Ramos (cell line): ENCODE results near the gene B4GALT6.

Source experiments
- in situ Hi-C: fragments of 300-500 bp; cut with MboI; formaldehyde crosslinking; loops from one replicate; pipeline ENCODE4 v1.14.3; 2022; ENCODE audit warnings: low sequenced_read_pairs; ENCODE audit not compliant: unreplicated experiment

The B4GALT6 gene

DNA sequence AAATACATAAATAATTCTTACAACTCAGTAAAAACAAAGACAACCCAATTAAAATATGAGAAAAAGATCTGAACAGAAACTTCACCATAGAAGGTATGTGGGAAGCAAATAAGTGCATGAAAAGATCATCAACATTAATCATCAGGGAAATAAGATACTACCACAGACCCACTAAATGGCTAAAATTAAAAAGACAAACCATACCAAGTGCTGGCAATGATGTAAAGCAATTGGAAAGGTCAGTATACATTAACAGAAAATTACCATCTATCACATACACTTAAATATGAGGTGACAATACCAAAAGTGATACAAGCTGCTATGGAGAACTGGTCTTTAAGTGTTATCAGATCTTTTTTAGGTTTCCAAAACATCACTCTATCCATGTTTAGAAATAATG, 48.0 kb downstream of the B4GALT6 start:
- in situ Hi-C loops, result no loop called here

DNA sequence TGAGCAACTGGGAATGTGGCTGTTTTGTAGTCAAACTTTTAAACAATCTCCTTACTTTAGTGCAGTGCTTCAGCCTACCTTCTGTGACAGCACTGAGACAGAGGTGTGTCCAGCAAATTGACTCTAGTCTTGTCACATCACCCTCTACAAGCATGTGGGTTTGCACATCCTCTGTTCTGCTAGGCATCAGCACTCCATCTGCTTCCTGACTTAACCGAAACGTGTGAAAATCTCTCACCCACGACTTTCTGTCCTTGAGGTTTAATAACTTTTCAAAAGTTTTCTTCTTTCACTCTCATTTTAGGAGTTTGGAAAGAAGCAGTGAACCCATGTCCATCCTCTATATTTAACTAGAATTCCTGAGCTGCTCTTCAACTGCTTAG, 50.1 kb downstream of the B4GALT6 start:
- in situ Hi-C loops, result no loop called here

DNA sequence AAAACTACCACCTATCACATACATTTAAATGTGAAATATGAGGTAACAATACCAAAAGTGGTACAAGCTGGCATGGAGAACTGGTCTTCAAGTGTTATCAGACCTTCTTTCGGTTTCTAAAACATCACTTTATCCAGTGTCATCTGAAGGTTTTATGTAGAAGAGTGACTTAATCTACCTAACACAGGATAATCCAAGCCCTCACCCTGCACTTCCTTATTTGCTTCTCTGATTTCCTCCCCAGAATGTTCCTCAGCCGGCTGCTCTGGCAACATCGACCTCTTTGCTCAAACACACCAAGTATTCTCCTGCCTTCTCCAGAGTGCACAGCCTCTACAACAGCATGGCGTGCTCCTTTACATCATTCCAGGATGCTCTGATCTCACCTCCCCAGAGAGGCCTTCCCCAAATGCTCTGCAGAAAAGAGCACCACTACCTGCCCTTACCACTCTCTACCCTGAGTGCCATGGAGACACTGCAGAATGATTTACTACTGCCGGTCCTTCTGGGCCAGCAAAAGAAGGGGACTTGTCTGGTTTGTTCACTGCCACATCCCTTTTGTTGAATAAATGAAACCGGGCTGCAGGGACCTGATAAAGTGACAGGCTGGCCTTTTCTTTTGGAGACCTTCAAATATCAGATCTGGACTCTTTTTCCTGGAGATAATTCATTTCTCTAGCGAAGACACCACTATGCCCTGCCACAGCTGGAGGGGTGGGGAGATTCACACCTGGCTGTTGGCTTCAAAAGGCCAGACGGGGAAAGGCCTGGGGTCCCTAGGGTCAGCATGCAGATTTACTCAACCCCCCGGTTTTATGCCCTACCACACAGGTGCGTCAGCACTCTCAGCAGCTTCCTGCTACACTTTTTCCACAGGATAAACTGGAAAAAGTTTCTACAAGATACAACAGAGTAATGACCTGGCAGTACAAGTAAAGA, 50.7 kb downstream of the B4GALT6 start:
- in situ Hi-C loops, result no loop called here

DNA sequence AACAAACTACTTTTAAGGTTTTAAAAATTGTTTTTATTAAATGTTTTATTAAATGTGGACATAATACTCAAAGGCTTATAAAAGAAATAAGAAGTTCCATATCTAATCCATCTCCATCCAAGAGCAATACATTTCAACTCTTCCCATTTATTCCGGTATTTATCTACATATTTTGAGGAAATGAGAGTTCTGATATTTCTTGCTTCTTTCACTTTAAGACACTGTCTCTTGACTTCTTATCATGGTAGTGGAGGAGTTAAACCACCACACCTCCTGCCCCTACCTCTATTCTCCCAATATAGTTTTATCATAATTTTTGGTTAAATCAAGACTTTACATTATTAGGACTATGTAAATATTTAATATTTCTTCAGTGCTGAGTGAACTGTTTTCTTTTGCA, 52.0 kb downstream of the B4GALT6 start:
- in situ Hi-C loops, result no loop called here

DNA sequence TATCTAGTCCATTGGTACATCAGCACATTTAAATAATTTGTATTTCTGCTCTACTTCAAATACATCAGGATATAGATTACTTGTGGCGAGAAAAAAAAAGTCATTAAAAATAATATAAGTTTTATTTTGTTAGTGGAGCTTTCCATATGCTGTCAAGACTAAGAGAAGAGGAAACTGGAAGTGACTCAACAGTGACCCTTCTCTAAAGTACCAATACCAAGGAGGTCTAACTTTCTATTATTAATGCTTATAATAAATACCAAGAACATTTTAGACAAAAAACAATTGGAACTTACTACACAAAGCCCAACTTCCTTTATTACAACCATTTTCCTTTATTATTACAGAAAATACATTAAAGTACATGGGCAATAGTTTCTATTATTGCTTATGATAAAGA, 52.9 kb downstream of the B4GALT6 start:
- in situ Hi-C loops, result no loop called here

DNA sequence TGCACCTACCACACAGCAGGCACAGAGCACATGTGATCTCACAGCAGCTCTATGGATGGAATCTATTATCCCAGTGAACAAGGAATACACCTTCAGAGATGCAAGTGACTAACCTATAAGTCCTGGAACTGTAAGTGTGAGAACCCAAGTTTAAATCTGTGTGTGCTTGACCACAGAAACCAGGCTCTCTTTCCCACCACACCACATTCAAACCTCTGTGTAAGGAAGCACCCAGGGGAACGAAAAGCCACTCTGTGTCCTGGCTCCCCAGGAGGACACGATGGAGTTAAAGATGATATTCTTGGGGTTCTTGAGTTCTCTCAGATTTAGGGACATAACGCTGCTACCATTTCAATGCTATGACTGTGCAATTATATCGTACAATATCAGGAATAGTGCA, 53.8 kb downstream of the B4GALT6 start:
- in situ Hi-C loops, result no loop called here

DNA sequence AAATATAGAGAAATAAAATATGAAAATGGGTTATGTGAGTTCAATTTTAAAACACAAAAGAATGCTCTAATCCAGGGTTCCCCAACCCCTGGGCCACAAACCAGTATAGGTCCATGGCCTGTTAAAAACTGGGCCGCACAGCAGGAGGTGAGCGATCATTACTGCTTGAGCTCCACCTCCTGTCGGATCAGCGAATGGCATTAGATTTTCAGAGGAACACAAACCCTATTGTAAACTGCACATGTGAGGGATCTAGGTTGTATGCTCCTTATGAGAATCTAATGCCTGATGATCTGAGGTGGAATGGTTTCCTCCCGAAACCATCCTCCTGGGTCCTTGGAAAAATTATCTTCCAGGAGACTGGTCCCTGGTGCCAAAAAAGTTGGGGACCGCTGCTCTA, 58.0 kb downstream of the B4GALT6 start:
- in situ Hi-C loops, result no loop called here

DNA sequence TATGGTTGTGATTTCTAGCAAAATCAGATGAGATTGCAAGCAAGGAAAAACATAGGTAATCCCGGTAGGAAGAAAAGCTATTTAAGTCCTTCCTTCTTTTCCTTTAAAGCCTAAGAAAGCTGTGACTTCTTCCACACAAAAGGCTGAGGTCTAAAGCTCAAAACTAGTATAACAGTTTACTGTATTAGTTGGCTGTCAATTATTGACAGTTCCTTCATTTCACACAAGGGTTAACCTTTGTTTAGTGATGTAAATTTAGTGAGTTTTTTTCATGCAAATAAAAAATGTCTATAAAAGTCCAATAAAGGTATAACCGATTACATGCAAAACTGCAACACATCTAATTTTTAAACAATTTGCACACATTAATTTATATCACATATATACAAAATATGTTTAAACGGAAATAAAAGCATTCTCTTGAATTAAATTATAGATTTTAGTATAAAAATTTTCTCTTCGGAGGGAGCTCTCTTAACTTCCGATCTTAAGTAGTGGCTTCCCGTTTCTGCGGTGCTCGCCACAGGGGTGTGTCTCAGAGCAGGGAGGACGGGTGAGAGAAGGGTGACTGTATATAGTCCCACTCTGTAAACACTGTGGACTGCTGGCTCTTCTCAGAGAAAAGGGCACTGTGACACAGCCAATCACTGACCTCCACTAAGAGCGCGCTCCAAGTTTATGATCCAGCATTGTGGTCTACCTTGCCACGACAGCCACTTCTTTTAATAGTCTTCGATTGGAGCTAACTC, 59.3 kb downstream of the B4GALT6 start:
- in situ Hi-C loops, result no loop called here

DNA sequence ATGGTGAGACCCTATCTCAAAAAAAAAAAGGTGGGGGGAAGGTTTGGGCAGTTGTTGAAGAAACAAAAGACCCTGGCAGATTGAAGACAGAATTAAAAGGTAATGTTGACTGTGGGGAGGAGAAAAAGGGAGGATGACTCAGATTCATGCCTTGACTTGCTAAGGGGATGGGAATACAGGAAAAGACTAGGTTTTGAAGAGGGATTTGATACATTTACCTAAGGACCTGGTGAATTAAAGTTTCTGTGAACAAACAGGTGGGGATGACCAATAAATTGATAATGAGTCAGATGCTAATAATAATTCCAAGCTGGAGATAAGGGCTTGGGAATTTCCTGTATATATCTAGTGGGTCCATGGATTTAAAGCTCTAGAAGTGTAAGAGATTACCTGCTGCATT, 65.1 kb downstream of the B4GALT6 start:
- in situ Hi-C loops, result no loop called here

DNA sequence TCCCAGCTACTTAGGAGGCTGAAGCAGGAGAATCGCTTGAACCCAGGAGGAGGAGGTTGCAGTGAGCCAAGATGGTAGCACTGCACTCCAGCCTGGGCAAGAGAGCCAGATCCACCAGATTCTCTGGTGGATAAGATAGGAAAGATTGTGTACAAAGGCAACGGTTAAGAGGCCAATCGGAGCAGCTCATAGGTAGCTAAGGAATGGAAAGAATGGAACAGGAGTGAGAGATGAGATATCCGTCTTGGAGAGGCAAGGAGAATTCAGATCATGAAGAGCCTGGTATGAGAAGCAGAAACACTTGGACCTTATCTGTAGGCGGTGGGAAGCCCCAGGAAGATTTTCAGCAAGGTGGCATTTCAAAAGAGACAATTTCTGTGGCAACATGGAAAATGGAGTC, 65.6 kb downstream of the B4GALT6 start:
- in situ Hi-C loops, result no loop called here

DNA sequence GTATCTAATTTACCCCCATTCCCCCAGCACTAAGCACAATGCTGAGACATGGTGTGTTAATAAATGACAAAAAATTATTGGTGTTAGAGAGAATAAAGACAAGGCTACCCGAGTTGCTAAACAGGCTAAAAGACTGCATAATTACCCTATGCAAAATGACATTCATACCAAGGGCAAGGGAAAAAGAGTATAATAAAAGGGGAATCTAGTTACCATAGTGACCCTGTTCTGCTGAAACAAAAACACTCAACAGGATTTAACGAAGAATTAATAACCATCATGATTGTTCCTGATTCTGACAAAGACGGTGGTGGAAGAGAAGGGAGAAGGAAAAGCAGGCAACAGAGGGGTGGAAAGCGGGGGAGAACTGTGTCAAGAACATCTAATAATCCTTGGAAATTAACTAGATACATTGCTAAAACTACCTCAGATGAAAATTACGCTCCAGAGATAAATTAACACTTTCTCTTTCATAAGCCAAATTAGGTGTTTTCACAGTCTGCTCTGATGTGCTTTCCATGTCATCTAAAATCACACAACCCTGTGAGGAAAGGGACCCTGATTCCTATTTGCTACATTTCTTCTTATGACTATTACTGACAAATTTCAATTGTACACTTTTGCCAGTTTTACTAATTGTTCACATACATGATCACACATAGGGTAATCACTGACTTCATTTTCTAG, 67.2 kb downstream of the B4GALT6 start:
- in situ Hi-C loops, result no loop called here

DNA sequence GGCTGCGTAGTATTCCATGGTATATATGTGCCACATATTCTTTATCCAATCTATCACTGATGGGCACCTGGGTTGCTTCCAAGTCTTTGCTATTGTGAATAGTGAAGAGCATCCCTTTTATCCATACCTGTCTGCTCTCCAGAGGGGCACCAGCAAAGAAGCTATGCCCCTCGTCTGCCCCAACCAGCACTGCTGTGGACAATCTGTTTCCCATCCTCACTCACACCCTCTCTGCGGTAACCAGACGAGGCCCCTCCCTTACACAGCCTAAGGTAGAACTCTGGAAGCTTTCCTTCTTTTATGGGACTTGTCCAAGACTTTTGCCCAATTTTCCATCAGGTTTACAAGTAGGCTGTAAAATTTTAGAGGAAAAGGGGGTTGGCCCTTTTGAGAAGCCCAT, 67.8 kb downstream of the B4GALT6 start:
- in situ Hi-C loops, result no loop called here

DNA sequence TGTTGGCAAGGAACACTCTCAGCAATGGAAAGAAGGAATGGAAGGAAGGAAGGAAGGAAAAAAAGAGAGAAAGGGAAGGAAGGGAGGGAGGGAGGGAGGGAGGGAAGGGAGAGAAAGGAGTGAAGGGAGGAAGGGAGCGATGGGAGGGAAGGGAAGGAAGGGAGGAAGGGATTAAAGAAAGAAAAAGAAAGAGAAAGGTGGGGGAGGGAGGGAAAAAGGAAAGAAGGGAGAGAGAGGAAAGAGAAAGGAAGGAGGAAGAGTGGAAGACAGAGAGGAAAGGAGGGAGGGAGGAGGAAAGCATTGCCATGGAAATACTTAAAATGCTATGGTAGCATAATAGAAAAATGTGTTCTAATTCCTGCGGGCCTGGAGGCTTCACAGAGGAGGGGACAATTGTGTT, 70.3 kb downstream of the B4GALT6 start:
- in situ Hi-C loops, result no loop called here

DNA sequence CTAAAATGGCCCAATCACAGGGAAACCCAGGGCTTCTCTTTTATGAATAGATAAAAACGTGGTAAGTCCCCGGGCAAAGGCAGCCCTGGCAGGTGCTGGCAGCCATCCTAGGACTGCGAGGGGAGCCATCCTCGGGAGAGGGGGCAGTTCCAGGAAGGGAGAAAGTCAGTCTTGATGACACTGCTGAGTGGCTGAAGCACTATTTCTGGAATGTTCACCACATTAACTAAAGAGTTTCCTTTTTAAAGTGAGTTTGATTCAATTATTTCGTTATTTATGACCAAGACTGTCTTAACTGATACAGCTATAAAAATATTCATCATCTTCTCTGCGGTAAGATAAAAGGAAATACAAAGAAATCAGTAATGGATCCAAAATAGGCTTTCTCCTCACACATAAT, 72.3 kb downstream of the B4GALT6 start:
- in situ Hi-C loops, result no loop called here

DNA sequence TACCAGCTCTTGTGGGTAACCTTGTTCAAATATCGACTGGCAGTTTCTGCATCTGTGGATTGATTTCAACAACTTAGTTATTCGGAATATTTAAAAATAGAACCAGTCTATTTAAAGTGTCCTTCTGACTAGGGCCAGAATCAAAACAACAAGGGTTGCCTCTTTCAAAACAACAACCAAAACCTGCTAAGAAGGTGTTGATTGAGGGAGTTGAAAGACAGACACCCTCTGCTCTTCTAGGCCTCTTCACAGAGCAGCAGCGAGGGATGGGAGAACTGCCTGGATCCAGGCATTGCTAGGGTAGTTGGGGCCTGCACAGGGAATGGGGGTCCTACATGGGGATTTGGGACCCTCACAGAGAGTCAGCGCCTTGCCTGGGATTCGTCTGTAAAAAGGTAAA, 72.9 kb downstream of the B4GALT6 start:
- in situ Hi-C loops, result no loop called here

DNA sequence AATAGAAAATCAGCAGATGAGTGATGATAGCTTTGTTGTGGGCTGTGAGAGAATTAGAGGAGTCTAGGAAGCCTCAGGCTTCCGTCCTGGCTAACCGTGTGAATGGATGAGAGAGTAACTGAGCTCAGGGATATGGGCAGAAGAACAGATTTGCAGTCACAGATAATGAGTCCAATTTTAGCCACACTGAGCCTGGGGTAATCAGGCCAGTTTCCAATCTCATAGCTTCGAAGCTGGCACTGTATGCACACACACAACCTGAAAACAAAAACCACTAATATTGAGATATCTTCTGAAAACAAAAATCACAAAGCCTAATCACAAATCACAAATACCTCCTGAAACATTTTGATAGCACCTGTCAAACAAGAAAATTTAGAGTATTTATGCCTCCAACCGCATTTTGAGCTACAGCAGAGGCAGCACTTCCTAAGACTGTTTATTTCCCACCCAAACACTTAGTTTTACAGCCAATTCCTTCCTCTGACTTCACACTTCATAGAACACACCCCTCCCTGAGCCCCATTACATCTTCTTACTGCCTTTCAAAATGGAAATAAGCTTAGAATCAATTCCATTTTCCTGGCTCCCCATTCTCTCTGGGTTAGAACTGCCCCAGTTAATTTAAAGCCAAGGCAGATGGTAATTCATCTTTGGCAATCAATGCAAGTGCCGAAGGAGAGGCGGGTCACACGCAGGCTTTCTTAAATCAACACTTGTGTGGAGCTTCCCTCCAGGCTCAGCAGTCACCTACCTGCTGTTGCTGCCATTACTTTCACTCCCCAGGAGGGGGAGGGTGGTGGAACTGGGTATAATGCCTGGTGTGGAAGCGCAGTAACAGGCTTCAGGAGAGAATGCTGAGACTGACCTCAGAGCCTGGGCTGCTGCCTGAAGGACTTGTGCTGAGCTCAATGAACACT, 73.8 kb downstream of the B4GALT6 start:
- in situ Hi-C loops, result no loop called here

DNA sequence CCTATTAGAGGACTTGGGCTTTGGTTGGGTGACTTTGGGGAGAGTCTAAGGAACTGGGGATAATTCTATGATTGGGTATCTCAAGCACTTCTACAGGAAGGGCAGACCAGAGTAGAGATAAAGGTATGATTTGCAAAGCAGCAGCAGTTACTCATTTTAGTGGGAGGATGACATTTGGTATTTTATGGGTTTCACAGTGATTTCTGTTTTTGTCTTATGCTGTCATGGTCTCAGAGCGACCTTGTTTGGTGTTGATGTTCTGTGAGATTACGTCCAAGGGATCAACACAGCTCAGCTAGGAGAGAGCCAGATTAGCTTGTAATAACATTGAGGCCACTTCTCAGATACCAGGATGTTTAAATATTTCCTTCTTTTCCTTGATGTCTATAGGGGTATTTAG, 74.5 kb downstream of the B4GALT6 start:
- in situ Hi-C loops, result no loop called here

DNA sequence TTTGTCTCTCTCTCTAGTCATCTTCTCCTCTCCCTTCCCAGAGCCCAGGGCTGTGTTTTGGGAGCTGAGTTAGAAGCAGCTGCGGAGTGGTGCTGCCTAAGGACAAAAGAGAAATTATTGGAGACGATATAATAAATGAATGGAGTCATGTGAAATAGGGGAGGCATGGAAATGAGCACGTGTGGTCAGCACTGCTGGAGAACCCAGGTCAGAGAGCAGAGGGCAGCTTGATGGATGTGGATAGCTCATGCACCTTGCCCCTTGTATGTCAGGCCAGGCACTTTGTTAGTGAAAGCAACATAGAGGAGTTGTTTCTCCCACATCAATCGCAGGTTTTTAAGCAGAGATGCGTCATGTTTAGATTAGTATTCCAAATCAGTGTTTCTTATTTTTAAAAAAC, 77.0 kb downstream of the B4GALT6 start:
- in situ Hi-C loops, result no loop called here

DNA sequence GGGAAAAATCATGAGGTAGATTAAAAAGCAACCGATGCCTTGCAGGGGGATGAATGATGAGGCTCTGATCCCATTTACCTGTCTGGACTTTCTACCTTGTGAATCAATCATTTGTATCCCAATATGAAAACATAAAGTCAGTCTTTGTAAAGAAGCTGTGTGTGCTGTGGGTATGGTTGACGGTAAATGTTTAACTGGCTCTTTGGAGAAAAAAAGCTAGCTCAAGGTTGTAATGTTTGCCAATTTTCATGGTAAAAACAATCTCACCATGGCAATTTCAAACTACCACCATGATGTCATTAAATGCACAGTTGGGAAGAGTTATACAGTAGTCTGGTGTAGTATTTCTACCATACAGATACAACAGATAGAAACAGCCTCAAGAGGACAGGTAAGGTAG, 78.1 kb downstream of the B4GALT6 start:
- in situ Hi-C loops, result no loop called here

DNA sequence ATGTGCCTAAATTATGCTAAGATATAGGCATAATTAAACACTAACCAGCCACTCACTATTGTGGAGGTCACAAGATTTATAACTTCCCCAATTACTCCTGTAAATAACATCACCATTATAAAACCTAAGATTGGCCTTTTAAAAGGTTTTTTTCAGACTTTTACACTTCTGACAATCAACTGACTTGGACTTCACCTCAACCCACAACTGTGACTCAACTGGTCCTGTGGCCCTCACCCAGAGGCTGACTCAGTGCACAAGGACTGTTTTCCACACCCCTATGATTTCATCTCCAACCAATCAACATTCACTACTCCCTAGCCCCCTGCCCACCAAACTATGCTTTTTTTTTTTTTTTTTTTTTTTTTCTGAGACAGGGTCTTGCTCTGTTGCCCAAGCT, 81.1 kb downstream of the B4GALT6 start:
- in situ Hi-C loops, result no loop called here
